ENCODE measurements around the gene TAOK2. TPM values are rescaled to one million over a fixed set of nuclear protein-coding genes. Genes with fewer than 3 reads are reported as not detected.

Gene TAOK2
- total RNA-seq, 4 donors from 2014 or later: 38.4 to 62.1 (median 46.5) TPM

DNA sequence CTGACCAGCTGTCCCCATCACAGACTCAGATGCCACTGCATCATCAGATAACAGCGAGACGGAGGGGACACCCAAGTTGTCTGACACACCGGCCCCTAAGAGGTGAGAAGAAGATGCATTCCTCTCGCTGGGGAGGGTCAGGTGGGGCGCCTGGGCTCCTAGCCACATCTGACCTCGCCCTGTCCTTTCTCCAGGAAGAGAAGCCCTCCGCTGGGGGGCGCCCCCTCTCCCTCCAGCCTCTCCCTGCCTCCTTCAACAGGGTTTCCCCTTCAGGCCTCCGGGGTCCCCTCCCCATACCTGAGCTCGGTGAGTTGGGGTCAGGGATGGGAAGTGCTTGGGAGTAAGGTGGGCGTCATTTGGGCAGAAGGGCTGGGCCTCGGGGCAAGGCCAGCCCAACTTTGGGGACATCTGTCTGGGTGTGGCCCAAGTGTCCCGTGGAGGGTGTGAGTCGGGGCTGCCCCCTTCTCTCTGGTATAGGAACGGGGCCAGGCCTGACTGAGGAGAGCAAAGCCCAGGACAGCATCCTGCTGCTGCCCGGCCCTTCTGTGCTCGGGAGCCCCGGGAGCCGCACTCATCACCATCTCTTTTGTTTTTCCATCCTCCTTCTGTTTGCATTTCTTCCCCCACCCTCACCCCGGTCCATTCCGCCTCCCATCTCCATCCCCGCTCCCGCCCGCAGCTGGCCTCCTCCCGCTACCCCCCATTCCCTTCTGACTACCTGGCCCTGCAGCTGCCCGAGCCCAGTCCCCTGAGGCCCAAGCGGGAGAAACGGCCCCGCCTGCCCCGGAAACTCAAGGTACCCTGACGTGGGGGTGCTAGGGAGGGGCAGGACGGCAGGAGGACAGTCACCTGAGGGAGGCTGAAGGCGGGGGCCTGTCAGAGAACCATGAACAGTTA lies 27.3 kb downstream of the TAOK2 start:
- H3K27me3 ChIP-seq: no peaks in the 10 kb centered on the region
- no peaks in the 10 kb centered on the region for H3K9me3 ChIP-seq
- peaks cover 0 to 62% of the 10 kb centered on the region in 2 donors for H3K36me3 ChIP-seq
- no peak overlapping the region for H3K4me3 ChIP-seq
- no peak overlapping the region for H3K27ac ChIP-seq
- TF ChIP-seq EP300 (IDR thresholded peaks at IDR 0.05): no peak
- no peak for TF ChIP-seq POLR2A (IDR thresholded peaks at IDR 0.05)
- no peak for TF ChIP-seq POLR2AphosphoS5 (IDR thresholded peaks at IDR 0.05)
- TF ChIP-seq, protein P1, sequence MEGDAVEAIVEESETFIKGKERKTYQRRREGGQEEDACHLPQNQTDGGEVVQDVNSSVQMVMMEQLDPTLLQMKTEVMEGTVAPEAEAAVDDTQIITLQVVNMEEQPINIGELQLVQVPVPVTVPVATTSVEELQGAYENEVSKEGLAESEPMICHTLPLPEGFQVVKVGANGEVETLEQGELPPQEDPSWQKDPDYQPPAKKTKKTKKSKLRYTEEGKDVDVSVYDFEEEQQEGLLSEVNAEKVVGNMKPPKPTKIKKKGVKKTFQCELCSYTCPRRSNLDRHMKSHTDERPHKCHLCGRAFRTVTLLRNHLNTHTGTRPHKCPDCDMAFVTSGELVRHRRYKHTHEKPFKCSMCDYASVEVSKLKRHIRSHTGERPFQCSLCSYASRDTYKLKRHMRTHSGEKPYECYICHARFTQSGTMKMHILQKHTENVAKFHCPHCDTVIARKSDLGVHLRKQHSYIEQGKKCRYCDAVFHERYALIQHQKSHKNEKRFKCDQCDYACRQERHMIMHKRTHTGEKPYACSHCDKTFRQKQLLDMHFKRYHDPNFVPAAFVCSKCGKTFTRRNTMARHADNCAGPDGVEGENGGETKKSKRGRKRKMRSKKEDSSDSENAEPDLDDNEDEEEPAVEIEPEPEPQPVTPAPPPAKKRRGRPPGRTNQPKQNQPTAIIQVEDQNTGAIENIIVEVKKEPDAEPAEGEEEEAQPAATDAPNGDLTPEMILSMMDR (IDR thresholded peaks at IDR 0.05): no peak
- no peak for ATAC-seq
- 49% methylated on average over 3 of the region's 33 CpGs; no CpG with 5 or more reads in 1 of the 2 donors for WGBS, 2 donors (ENCODE audit: low coverage in 1 of 2)
- H3K4me1 ChIP-seq: peaks cover 0 to 28% (median 10%) of the 10 kb centered on the region in 3 donors

DNA sequence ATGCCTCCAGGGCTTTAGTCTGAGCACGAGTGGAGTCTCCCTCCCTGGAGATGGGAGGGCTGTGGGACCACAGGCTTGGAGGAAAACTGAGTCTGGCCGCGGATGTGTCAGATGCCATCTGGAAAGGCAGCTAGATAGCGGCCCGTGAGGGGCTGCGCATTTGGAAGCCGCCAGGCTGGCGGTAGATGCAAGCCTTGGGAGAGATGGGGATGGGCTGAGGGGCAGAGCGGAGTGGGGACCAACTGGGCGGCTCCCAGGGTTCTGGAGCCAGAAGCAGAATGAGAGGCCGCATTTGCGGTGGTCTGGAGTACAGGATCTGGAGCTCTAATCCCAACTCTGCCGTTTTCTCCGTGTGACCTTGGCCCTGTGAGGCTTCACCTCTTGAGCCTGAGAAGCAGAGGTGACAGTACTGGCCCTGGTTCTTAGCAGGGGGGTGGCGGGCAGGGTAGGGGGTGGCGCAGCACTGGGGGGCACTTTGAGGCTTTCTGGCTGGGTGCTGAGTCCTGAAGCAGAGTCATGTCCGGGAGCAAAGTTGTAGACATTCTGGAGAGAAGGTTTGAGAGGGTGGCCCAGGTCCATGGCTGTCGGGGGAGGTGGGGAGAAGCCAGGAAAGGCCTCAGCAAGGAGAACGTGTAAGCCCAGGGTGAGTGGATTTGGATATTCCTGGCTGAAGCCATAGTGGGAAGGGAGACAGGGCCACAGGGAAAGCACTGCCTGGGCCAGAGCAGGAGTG lies 29.1 kb downstream of the TAOK2 start:
- Histone ChIP-seq H3K9me3 (no peaks in the 10 kb centered on the region), H3K4me3 (no peak overlapping the region), H3K27me3 (peaks cover 4% of the 10 kb centered on the region), H3K27ac (no peak overlapping the region), H3K4me1 (peaks cover 0 to 15% (median 6%) of the 10 kb centered on the region in 3 donors), H3K36me3 (peaks cover 0 to 57% of the 10 kb centered on the region in 2 donors)
- WGBS, 2 donors (ENCODE audit: low coverage in 1 of 2): 63 to 77% methylated on average over 9 to 16 of the region's 19 CpGs
- no peak for ATAC-seq
- TF ChIP-seq, protein P1 (IDR thresholded peaks at IDR 0.05): no peak

DNA sequence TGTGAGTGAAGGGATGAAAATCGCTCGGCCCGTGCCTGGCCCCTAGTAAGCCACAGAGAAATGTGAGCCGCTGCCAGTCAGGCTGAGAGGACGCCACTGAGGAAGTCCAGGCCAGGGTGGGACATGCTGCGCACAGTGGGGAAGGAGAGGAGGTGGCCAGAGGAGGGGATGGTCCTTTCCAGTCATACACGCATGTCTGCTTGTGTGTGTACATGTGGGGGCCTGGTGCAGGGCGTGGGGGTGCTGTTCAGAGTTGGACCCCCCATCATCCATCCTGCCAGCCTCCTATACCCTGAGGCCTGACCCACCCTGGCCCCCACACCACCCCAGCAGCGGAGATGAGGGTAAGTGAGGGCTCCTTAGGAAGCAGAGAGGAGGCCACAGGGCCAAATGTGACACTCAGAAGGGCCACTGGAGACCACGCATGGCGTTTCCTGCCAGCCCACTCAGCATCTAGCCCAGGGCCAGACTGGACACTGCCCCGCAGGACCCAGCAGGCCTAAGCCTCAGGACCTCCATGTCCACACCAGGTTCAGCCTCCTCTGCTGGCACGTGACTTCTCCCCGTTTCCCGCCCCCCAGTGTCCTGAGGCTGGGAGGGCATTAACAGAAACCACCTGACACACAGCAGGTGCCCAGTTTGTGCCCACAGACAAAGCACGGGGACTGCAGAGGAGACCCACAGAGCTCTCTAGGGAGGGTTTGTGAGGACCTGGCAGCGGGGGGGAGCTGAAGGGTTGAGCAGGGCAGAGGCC lies 30.2 kb downstream of the TAOK2 start:
- H3K36me3 ChIP-seq: peaks cover 0 to 53% of the 10 kb centered on the region in 2 donors

DNA sequence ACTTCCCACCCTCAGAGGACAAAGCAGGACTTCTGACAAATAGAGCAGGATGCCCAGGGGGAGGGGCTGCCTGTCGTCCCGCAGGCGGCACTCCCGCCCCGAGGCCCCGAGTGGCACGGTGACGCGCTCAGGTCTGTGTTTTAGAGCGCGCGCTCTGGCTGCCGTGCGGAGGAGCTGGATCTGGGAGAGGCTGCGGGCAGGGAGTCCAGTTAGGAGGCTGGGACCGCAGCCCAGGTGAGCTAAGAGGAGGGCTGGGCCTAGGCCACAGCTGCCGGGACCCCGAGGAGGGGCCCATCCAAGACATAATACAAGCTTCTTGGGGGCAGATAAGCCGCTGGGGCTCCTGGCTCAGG lies 30.7 kb downstream of the TAOK2 start:
- TF ChIP-seq POLR2A (IDR thresholded peaks at IDR 0.05) (no peak), POLR2AphosphoS5 (IDR thresholded peaks at IDR 0.05) (no peak), EP300 (IDR thresholded peaks at IDR 0.05) (no peak)
- TF ChIP-seq, protein P1 (IDR thresholded peaks at IDR 0.05): no peak
- WGBS, 2 donors (ENCODE audit: low coverage in 1 of 2): 93% methylated on average over 3 of the region's 19 CpGs; no CpG with 5 or more reads in 1 of the 2 donors
- H3K36me3 ChIP-seq: peaks cover 0 to 47% of the 10 kb centered on the region in 2 donors
- ATAC-seq: no peak
- H3K4me3 ChIP-seq: no peak overlapping the region
- no peaks in the 10 kb centered on the region for H3K9me3 ChIP-seq
- H3K27ac ChIP-seq: no peak overlapping the region
- H3K4me1 ChIP-seq: peaks cover 0 to 13% (median 6%) of the 10 kb centered on the region in 3 donors
- peaks cover 20% of the 10 kb centered on the region for H3K27me3 ChIP-seq

More for the DNA sequence above, 30.2 kb downstream of the TAOK2 start:
- Histone ChIP-seq H3K4me1 (peaks cover 0 to 13% (median 6%) of the 10 kb centered on the region in 3 donors), H3K27me3 (peaks cover 14% of the 10 kb centered on the region), H3K4me3 (no peak overlapping the region), H3K9me3 (no peaks in the 10 kb centered on the region), H3K27ac (no peak overlapping the region)
- TF ChIP-seq POLR2AphosphoS5 (IDR thresholded peaks at IDR 0.05) (no peak), POLR2A (IDR thresholded peaks at IDR 0.05) (no peak), EP300 (IDR thresholded peaks at IDR 0.05) (no peak)
- TF ChIP-seq, protein P1 (IDR thresholded peaks at IDR 0.05): no peak
- 67 to 80% methylated on average over 1 to 4 of the region's 17 CpGs for WGBS, 2 donors (ENCODE audit: low coverage in 1 of 2)
- ATAC-seq: no peak

All from gastroesophageal sphincter (tissue), 4 donors.